Heart left ventricle (tissue), 13 donors: ENCODE measurements around the gene ADCY4.

Experiments used
- POLR2A ChIP-seq, 2 donors: fragments of 450-650 bp; IDR thresholded peaks; one replicate each; pipeline ENCODE4 v1.6.1; 2017; ENCODE audit warnings: antibody characterized with exemption in 2 of 2, mild to moderate bottlenecking in 2 of 2, moderate library complexity in 2 of 2
- TF ChIP-seq, protein P1 (sequence below), 12 donors: fragments of 200-600 bp; sonication (generic) in 4 of 12; IDR thresholded peaks; one replicate each; pipeline versions ENCODE4 v1.5.0 to v1.8.0; 2018 to 2022; ENCODE audit warnings: antibody characterized with exemption in 12 of 12, mild to moderate bottlenecking in 5 of 12
- donor health status: ischemic (EF 13 %, LVEDD 7.1; RV severe dilation, severe dysfunction).
- donor health status: DM: no; HTN: yes; CAD: no.
- donor health status: DM: no; HTN: no; CAD: no.
- donor health status: ischemic (EF 25% LVEDD 6.9; RV normal size, moderate dysfunction).
- donor health status: ischemic (EF 25% LVEDD 5.7; RV mildly dilated, moderate dysfunction).
- donor health status: ischemic (EF 35%, LVEDD 5.7; RV mildly dilated, moderate dysfunction).
- donor health status: nonischemic (EF 11% LVEDD 7.7; RV severe dilation, severe dysfunction).
- donor health status: DM: yes; HTN: yes; CAD: no.
- donor health status: PGD.
- donor health status: ischemic (EF 29% LVEDD 5.4; RV normal size, mild dysfunction).
- donor health status: nonischemic (EF 23%, LVEDD 6.1; RV moderate dilation, normal function).

- no peak for TF ChIP-seq POLR2A (IDR thresholded peaks at IDR 0.05)
- TF ChIP-seq, protein P1, sequence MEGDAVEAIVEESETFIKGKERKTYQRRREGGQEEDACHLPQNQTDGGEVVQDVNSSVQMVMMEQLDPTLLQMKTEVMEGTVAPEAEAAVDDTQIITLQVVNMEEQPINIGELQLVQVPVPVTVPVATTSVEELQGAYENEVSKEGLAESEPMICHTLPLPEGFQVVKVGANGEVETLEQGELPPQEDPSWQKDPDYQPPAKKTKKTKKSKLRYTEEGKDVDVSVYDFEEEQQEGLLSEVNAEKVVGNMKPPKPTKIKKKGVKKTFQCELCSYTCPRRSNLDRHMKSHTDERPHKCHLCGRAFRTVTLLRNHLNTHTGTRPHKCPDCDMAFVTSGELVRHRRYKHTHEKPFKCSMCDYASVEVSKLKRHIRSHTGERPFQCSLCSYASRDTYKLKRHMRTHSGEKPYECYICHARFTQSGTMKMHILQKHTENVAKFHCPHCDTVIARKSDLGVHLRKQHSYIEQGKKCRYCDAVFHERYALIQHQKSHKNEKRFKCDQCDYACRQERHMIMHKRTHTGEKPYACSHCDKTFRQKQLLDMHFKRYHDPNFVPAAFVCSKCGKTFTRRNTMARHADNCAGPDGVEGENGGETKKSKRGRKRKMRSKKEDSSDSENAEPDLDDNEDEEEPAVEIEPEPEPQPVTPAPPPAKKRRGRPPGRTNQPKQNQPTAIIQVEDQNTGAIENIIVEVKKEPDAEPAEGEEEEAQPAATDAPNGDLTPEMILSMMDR (IDR thresholded peaks at IDR 0.05): no peak
Observed at GRCh38 chr14:24335461-24336171, 745 bp upstream of the ADCY4 start.
